Fibroblast of the aortic adventitia (primary cell): ENCODE measurements around the gene C19orf12. TPM values are rescaled to one million over a fixed set of nuclear protein-coding genes. Genes with fewer than 3 reads are reported as not detected.

ENCODE experiments used
- DNase-seq: peaks from one replicate; pipeline ENCODE4 v3.0.0-alpha.2; 2010; ENCODE audit warnings: low read depth
- H3K4me3 ChIP-seq: 2 replicates; pipeline ENCODE4 v1.5.1; 2011; ENCODE audit warnings: low read depth, mild to moderate bottlenecking, control low read depth, low read length, moderate library complexity
- CTCF ChIP-seq: IDR thresholded peaks from 2 replicates; pipeline ENCODE4 v1.5.1; 2011; ENCODE audit warnings: mild to moderate bottlenecking, low read length, control low read depth, inconsistent platforms; ENCODE audit not compliant: insufficient read depth
- total RNA-seq: library from RNA; depleted of rRNA; stranded (reverse); fragments of >200 nt; gene quantifications from 2 replicates; pipeline ENCODE4 v1.2.3, GENCODE V29; 2012; ENCODE audit warnings: low replicate concordance

C19orf12 gene
- total RNA-seq, 1 donor, result 24.0 TPM

DNA sequence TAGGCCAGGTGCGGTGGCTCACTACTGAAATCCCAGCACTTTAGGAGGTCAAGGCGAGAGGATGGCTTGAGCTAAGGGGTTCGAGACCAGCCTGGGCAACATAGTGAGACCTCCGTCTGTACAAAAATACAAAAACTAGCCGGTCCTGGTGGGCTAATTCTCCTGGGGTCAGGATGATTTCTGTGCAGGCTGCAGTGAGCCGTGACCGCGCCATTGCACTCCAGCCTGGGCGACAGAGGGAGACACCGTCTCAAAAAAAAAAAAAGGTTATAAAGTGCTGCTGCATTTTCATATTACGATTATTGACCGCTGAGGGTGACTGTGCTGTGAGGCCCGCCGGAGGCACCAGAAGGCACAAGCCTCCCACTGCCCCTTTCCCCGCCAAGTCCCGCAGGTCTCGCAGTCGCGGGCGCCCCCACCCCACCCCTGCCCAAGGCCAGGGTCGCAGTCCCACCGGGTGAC lies 50.3 kb downstream of the C19orf12 start:
- no peak for DNase-seq
- peak overlapping the region; percentile 64 for H3K4me3 ChIP-seq
- TF ChIP-seq CTCF, result no peak

DNA sequence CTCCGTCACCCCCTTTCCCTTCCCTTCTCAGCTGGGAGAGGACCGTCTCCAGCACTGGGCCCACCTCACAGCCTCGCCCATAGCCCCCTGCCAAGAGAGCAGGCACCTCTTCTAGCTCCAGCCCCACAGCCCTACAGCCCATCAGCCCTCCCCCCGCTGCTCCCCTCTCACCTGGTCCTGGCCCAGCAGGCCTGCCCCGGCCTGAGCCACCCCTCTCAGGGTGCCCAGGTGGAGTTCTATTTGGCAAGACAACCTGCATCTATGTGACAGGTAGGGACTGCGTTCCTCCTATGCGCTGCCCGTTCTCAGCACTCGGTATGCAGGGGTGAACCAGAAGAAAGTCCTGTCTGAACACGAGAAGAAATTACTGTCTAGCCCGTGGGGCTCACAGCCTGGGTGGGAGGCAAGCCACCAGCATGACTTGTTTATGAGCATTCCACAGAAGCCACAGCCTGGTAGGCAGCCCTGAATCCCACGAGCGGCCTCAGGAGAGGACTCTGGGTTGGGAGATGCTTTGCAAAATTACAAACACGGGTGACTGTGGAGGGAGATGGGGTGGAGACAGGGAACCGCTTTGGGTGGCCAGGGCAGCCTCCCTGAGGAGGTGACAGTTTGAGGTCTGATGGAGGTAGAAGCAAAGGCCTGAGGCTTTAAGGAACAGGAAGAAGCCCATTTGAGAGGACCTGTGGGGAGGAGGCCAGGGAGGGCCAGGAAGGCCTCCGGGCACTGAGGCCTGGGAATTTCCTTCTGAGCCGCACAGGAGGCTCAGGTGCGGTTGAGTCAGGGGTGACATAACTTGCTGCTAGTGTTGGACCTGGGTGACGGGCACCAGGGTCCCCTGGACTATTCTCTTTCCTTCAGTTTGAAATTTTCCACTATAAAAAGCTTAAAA lies 51.0 kb downstream of the C19orf12 start:
- no peak for TF ChIP-seq CTCF
- no peak overlapping the region for H3K4me3 ChIP-seq
- DNase-seq, result no peak

DNA sequence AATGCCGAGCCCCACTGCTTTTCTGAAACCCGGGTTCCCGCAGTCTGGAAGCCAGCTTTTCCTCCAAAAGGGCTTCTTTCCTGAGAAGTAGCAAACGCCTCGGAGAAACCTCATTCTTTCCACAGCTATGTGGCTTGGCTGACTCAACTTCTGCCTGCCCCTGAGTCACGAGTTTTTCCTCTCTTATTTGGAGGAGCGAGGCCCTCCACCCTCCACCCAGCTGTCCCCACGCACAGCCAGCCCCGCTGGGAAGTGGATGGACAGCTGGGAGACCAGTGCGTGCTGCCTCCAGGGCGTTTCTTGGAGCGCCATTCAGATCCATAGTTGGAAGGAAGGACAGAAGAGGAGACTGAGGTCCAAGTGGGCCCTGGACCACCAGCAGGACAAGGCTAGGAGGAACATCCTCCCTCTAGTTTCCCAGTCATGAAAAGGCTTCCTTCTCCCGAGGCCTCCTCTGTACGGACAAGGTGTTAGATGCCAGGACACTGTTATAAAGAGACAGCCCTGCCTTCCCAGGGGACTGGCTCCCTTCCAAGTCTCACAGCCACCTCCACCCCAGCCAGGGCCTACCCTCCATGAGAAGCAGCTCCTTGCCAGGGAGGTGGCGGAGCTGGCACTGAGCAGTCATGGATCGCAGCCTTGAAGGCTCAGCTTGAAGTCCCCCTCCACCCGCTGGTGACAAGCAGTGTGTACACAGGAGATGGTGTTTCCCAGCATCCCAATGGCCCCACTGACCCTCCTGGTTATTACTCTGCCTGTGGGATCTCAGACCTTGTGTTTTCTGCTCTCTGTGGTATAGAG lies 52.3 kb downstream of the C19orf12 start:
- DNase-seq, result peak; percentile 99
- H3K4me3 ChIP-seq, result no peak overlapping the region
- no peak for TF ChIP-seq CTCF

- H3K4me3 ChIP-seq, result peak overlapping the region; percentile 25
- TF ChIP-seq CTCF, result no peak
These were observed 52.8 kb downstream of the C19orf12 start for GRCh38 chr19:29662278-29662603.

DNA sequence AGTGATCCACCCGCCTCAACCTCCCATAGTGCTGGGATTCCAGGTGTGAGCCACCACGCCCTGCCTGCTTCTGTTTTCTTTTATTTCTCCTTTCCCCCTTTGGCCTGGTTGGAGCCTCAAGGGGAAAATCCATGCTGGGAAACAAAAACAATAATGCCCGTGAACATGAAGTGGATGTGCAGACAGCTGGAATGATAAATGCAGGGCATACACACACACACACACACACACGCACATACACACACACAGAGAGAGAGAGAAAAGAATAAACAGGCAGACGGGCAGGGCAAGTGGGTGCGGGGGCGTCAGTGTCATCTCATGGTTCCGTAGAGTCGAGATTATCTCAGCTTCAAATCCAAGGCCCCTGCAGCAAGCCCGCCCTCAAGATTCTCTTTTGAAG lies 54.2 kb downstream of the C19orf12 start:
- DNase-seq, result no peak
- no peak for TF ChIP-seq CTCF

More at GRCh38 chr19:29662278-29662603, 52.8 kb downstream of the C19orf12 start:
- DNase-seq, result no peak

GRCh38 chr19:29658221-29658991 lies 56.7 kb downstream of the C19orf12 start:
- no peak overlapping the region for H3K4me3 ChIP-seq
- TF ChIP-seq CTCF, result no peak
- peak; percentile 82 for DNase-seq

More for the DNA sequence above, 54.2 kb downstream of the C19orf12 start:
- H3K4me3 ChIP-seq, result no peak overlapping the region
